Epithelial cell of proximal tubule (primary cell): ENCODE data around the gene IFI30. TPM values are rescaled to one million over a fixed set of nuclear protein-coding genes. Genes with fewer than 3 reads are reported as not detected.
A peak's percentile ranks its signal among the peaks of the same experiment; 100 is the strongest.
"Not testable (repeated sequence)": the region's sequence is repeated elsewhere in the genome, so short reads cannot be mapped to it uniquely, and the experiment has no call there.

Source experiments
- DNase-seq: peaks from one replicate; pipeline ENCODE4 v3.0.0-alpha.2; 2011; ENCODE audit warnings: low read depth
- H3K4me3 ChIP-seq: 2 replicates; pipeline ENCODE4 v1.5.1; 2011; ENCODE audit warnings: low read depth, mild to moderate bottlenecking, low read length
- total RNA-seq: library from RNA; depleted of rRNA; stranded (reverse); fragments of >200 nt; gene quantifications from 2 replicates; pipeline ENCODE4 v1.2.3, GENCODE V29; 2015
- TF ChIP-seq, protein P1 (sequence below): conservative IDR thresholded peaks from 2 replicates; pipeline ENCODE4 v1.5.1; 2012; ENCODE audit warnings: low read depth, mild to moderate bottlenecking, low read length

IFI30 gene
- total RNA-seq, 1 donor from 2014 or later = 10.1 TPM

DNA sequence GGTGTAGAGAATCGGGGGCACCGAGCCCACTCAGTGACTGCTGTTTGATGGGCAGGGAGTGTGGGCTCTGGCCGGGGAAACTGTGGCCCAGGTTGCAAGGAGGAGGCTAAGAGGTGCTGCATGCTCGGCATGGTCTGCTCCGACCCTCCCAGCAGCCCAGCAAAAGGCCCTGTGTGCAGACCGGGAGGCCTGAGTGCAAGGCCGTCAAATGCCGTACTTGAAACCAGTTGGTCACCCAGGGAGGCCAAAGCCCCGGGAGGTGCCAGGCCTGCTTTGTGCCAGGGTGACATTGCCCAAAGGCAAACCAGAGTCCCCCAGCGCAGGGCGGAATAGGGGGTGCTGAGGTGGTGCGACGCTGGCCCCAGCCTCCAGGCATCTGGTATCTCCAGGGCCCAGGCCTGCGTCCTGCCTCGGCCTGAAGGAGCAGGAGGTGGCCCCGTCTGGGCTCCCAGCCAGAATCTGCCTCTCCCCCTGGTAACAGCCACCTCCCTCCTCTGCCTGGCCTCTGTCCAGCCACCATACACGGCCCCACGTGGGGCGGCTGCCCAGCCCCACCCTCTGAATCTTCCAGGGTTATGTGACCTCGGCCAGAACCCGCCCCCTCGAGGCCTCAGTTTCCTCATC is 16.7 kb upstream of the IFI30 start:
- TF ChIP-seq, protein P1, sequence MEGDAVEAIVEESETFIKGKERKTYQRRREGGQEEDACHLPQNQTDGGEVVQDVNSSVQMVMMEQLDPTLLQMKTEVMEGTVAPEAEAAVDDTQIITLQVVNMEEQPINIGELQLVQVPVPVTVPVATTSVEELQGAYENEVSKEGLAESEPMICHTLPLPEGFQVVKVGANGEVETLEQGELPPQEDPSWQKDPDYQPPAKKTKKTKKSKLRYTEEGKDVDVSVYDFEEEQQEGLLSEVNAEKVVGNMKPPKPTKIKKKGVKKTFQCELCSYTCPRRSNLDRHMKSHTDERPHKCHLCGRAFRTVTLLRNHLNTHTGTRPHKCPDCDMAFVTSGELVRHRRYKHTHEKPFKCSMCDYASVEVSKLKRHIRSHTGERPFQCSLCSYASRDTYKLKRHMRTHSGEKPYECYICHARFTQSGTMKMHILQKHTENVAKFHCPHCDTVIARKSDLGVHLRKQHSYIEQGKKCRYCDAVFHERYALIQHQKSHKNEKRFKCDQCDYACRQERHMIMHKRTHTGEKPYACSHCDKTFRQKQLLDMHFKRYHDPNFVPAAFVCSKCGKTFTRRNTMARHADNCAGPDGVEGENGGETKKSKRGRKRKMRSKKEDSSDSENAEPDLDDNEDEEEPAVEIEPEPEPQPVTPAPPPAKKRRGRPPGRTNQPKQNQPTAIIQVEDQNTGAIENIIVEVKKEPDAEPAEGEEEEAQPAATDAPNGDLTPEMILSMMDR = no peak
- H3K4me3 ChIP-seq = no peak overlapping the region
- no peak for DNase-seq

DNA sequence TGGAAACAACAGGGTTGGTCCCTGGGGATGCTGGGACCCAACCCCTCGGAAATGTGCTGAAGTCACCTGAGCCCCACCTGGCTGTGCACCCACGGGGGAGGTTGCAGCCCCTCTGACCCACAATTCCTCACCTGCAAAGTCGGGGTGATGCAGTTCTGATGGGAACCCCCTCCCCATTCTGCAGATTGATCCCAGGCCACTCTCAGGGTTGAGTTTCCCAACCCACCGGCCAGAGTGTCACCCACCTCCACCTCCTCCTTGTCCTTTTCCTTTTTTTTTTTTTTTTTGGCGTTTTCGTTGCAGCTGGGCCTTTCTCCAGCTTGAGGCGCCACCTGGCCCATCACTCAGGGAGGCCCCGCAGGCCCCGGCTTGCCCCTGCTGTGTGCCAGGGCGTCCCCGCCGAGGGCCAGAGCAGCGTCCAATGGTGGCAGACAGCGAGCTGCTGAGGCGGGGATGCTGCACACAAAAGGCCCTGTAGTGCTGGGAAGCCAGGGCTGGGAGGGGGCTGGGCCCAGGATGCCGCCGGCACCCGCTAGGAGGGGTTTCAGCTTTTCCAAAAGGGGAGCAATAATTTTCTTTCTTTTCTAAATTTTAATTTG is 16.0 kb upstream of the IFI30 start:
- no peak for DNase-seq
- TF ChIP-seq, protein P1 = no peak
- no peak overlapping the region for H3K4me3 ChIP-seq

DNA sequence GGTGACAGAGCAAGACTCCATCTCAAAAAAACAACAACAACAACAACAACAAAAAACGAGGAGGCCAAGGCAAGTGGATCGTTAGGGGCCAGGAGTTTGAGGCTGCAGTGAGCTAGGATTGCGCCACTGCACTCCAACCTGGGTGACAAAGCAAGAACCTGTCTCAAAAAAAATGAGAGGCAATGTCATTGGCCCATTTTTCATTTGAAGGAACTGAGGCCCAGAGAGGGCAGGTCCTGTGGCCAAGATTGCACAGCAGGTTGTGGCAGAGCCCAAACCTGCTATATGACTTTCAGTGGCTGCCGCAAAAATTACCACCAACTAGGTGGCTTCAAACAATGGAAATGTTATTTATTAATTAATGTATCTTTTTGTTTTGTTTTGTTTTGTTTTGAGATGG is 15.1 kb upstream of the IFI30 start:
- no peak for DNase-seq
- no peak overlapping the region for H3K4me3 ChIP-seq
- TF ChIP-seq, protein P1 = no peak

DNA sequence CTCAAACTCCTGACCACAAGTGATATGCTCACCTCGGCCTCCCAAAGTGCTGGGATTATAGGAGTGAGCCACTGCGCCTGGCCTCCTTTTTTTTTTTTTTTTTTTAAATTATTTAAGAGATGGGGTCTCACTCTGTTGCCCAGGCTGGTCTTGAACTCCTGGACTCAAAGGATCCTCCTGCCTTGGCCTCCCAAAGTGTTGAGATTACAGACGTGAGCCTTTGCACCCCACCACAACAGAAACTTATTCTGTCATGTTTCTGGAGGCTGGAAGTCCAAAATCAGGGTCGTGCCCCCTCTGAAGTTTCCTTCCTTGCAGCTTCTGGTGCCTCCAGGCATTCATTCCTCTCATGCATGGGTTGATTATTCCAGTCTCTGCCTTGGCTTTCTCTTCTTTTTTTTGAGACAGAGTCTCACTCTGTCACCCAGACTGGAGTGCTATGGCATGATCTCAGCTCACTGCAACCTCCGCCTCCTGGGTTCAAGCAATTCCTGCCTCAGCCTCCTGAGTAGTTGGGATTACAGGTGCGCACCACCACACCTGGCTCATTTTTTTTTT is 14.5 kb upstream of the IFI30 start:
- DNase-seq, H3K4me3 ChIP-seq: not testable (repeated sequence)

DNA sequence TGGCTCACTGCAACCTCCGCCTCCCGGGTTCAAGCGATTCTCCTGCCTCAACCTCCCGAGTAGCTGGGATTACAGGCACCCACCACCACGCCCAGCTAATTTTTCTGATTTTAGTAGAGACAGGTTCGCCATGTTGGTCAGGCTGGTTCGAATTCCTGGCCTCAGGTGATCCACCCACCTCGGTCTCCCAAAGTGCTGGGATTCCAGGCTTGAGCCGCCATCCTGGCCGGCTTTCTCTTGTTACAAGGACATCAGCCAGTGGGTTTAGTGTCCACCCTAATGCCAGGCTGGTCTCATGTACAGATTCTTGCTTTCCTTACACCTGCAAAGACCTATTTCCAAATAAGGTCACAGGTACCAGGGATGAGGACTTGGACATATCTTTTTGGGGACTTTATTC is 13.8 kb upstream of the IFI30 start:
- DNase-seq = no peak
- no peak overlapping the region for H3K4me3 ChIP-seq
- TF ChIP-seq, protein P1 = no peak

DNA sequence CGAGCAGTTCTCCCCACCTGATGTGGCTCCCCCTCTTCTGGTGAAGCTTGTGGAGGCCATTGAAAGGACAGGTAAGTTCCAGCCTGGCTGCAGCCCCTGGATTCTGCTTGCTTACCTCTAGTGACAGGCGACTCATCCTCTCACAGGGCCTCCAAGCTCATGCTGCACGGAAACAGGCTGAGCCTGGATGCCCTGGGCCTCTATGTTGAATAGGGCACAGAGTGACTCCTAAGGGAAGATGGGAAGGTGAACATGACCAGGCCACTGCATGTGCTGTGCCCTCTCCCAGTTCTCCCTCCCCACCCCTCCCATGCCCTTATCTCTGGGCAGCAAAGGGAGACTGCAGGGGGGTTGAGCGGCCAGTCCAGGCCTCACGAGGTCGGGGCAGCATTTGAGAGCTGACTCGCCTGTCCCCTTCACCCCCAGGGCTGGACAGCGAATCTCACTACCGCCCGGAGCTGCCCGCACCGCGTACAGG is 13.1 kb upstream of the IFI30 start:
- DNase-seq = no peak
- TF ChIP-seq, protein P1 = no peak
- H3K4me3 ChIP-seq = peak overlapping the region; percentile 35

DNA sequence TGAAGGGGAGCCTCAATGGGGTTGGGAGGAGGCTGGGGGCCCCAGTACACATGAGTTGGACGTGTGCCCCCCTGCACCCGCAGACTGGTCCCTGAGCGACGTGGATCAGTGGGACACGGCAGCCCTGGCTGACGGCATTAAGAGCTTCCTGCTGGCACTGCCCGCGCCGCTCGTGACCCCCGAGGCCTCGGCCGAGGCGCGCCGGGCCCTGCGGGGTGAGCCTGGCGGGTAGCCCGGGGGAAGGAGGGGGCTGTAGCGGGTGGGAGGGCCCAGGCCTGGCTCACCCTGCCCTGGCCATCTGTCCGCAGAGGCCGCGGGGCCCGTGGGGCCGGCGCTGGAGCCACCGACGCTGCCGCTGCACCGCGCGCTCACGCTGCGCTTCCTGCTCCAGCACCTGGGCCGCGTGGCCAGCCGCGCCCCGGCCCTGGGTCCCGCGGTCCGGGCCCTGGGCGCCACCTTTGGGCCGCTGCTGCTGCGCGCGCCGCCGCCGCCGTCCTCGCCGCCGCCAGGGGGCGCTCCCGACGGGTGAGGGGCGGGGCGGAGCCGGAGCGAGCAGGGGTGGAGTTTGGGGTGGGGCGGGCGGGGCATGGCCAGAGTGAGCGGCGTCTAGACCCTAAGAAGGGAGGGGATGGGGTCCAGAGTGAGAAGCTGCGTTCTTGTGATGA is 12.5 kb upstream of the IFI30 start:
- peak overlapping the region; percentile 35 for H3K4me3 ChIP-seq
- TF ChIP-seq, protein P1 = peak; percentile 43
- no peak for DNase-seq
